ENCODE data around the gene MYO18B. TPM values are rescaled to one million over a fixed set of nuclear protein-coding genes. Genes with fewer than 3 reads are reported as not detected.

Gene MYO18B
- total RNA-seq, 2 donors from 2014 or later = 0.11 TPM; not detected in 1

- H3K4me3 ChIP-seq = no peak overlapping the region
- intact Hi-C loops (cut with DNase I) = no loop called here
- no peaks in the 10 kb centered on the region for H3K27me3 ChIP-seq
- DNase-seq = no peak
- no peaks in the 10 kb centered on the region for H3K4me1 ChIP-seq
- H3K9ac ChIP-seq (ENCODE audit: low read depth in 2 of 2, low read length in 2 of 2) = no peak overlapping the region
- H3K36me3 ChIP-seq = no peaks in the 10 kb centered on the region
- TF ChIP-seq CTCF (IDR thresholded peaks at IDR 0.05) = no peak
- no peak overlapping the region for H3K27ac ChIP-seq
- H3K9me3 ChIP-seq = no peaks in the 10 kb centered on the region
Measured at GRCh38 chr22:26004477-26004876, 262.5 kb downstream of the MYO18B start.

DNA sequence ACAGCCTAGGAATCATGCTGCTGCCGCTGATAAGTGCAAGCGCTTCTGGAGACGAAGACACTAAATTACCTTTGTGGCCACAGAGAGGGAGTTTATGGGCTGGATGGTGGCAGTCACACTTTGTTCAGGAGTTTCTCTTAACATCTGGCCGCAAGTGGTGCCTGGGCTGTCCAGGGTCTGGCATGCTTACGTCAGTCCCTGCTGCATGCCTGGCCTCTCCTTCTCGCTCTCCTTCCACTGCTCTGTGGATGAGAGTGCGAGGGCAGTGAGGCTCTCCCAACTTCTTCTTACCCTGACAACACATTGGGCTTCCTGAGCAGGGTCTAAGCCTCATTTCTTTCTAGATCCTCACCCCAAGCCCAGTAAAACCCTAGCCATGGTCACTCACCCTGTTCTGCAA lies 266.6 kb downstream of the MYO18B start:
- no peak overlapping the region for H3K9ac ChIP-seq (ENCODE audit: low read depth in 2 of 2, low read length in 2 of 2)
- no peaks in the 10 kb centered on the region for H3K4me1 ChIP-seq
- no peak overlapping the region for H3K27ac ChIP-seq
- no peak for TF ChIP-seq CTCF (IDR thresholded peaks at IDR 0.05)
- no peak overlapping the region for H3K4me3 ChIP-seq
- no peaks in the 10 kb centered on the region for H3K9me3 ChIP-seq
- no peaks in the 10 kb centered on the region for H3K36me3 ChIP-seq
- DNase-seq = no peak
- no peaks in the 10 kb centered on the region for H3K27me3 ChIP-seq
- intact Hi-C loops (cut with DNase I) = no loop called here

DNA sequence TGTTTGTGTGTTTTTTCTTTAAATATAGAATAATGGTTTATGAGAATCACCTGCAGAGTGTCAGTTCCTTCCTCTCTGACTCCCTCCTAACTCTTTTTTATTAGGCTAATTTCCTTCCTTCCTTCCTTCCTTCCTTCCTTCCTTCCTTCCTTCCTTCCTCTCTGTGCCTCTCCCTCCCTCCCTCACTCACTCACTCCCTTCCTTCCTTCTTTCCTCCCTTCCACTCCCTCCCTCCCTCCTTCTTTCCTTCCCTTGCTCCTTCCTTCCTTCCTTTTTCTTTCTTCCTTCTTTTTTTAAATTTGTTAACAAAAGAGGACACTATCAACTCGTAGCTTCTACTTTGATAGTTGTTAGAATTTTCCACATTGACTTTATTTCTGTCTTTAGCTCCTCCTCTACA lies 274.9 kb downstream of the MYO18B start:
- no peaks in the 10 kb centered on the region for H3K4me1 ChIP-seq
- H3K9me3 ChIP-seq = no peaks in the 10 kb centered on the region
- H3K9ac ChIP-seq (ENCODE audit: low read depth in 2 of 2, low read length in 2 of 2) = no peak overlapping the region
- no peaks in the 10 kb centered on the region for H3K27me3 ChIP-seq
- intact Hi-C loops (cut with DNase I) = no loop called here
- no peak for TF ChIP-seq CTCF (IDR thresholded peaks at IDR 0.05)
- H3K4me3 ChIP-seq = no peak overlapping the region
- no peak for DNase-seq
- H3K36me3 ChIP-seq = no peaks in the 10 kb centered on the region
- H3K27ac ChIP-seq = no peak overlapping the region

DNA sequence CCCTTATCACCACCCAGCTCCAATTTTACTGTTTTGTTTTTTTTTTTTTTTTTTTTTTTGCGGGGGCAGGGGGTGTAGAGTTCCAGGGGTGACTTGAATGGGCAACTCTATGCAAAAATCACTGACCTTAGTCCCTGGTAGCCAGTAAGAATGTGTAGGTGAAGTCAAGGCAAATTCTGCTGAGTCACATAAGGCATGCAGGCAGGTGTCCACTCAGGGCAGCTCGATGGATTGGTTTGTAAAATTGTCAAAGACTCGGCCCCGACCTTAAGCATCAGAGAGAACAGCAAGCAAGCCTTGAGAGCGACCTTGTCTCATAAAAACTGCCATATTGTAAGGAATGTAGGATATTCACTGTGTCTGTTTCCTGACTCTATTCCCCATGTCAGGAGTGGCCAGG lies 275.9 kb downstream of the MYO18B start:
- Histone ChIP-seq H3K36me3 (no peaks in the 10 kb centered on the region), H3K27ac (no peak overlapping the region), H3K27me3 (no peaks in the 10 kb centered on the region), H3K4me1 (no peaks in the 10 kb centered on the region), H3K9ac (ENCODE audit: low read depth in 2 of 2, low read length in 2 of 2) (no peak overlapping the region), H3K4me3 (no peak overlapping the region), H3K9me3 (no peaks in the 10 kb centered on the region)
- no peak for TF ChIP-seq CTCF (IDR thresholded peaks at IDR 0.05)
- DNase-seq = no peak
- intact Hi-C loops (cut with DNase I) = no loop called here

GRCh38 chr22:26019596-26019995 lies 277.6 kb downstream of the MYO18B start:
- no peak for TF ChIP-seq CTCF (IDR thresholded peaks at IDR 0.05)
- intact Hi-C loops (cut with DNase I) = no loop called here
- no peak overlapping the region for H3K4me3 ChIP-seq
- no peak overlapping the region for H3K9ac ChIP-seq (ENCODE audit: low read depth in 2 of 2, low read length in 2 of 2)
- DNase-seq = no peak
- H3K36me3 ChIP-seq = no peaks in the 10 kb centered on the region
- H3K27me3 ChIP-seq = no peaks in the 10 kb centered on the region
- no peak overlapping the region for H3K27ac ChIP-seq
- no peaks in the 10 kb centered on the region for H3K4me1 ChIP-seq
- H3K9me3 ChIP-seq = no peaks in the 10 kb centered on the region

DNA sequence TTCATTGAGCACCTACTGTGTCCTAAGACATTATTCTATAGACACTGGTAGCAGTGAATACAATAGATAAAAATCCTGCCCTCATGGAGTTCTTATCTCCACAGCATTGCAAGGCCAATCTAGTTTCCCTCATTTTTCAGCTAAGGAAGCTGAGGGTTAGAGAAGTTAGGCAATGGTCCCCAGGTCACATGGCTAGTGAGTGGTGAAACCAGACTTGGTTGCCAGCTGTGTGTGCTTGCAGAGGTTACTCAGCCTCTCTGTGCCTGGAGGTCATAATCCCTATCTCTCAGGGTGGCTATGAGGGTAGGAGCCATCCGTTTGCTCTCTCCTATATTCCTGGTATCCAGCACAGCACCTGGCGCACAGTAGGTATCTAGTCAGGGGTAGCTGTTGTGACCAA lies 279.5 kb downstream of the MYO18B start:
- no peak for TF ChIP-seq CTCF (IDR thresholded peaks at IDR 0.05)
- Histone ChIP-seq H3K27ac (no peak overlapping the region), H3K36me3 (no peaks in the 10 kb centered on the region), H3K27me3 (no peaks in the 10 kb centered on the region), H3K4me3 (no peak overlapping the region), H3K4me1 (no peaks in the 10 kb centered on the region), H3K9me3 (no peaks in the 10 kb centered on the region), H3K9ac (ENCODE audit: low read depth in 2 of 2, low read length in 2 of 2) (no peak overlapping the region)
- no peak for DNase-seq
- intact Hi-C loops (cut with DNase I) = no loop called here

Measured in colonic mucosa (tissue), 4 donors.